Ovary (tissue), 9 donors: ENCODE data around the gene SLC12A2. TPM values are rescaled to one million over a fixed set of nuclear protein-coding genes. Genes with fewer than 3 reads are reported as not detected.
A peak's percentile ranks its signal among the peaks of the same experiment; 100 is the strongest.

Experiments
- DNase-seq, 5 donors: peaks; one replicate each; pipeline ENCODE4 v3.0.0-alpha.2; 2019 to 2020
- H3K27ac ChIP-seq, 2 donors: fragments of 200-600 bp; one replicate each; pipeline versions ENCODE4 v1.5.1 to v1.8.0; 2019 to 2022
- H3K27me3 ChIP-seq: fragments of 200-600 bp; one replicate; pipeline ENCODE4 v1.8.0; 2022
- H3K36me3 ChIP-seq: fragments of 200-600 bp; sonication (generic); one replicate; pipeline ENCODE4 v1.5.1; 2019
- H3K4me1 ChIP-seq: one replicate; pipeline ENCODE4 v1.8.1; 2013; ENCODE audit warnings: mild to moderate bottlenecking, moderate library complexity; ENCODE audit not compliant: insufficient read depth
- H3K4me3 ChIP-seq: fragments of 200-600 bp; sonication (generic); one replicate; pipeline ENCODE4 v1.5.1; 2017
- H3K9me3 ChIP-seq, 2 donors: fragments of 200-600 bp in 1 of 2; sonication (generic) in 1 of 2; one replicate each; pipeline versions ENCODE4 v1.5.1 to v1.8.1; 2013 to 2019; ENCODE audit warnings: mild to moderate bottlenecking in 1 of 2, moderate library complexity in 1 of 2
- CTCF ChIP-seq, 3 donors: fragments of 450-650 bp in 2 of 3; fragments of 200-600 bp in 1 of 3; IDR thresholded peaks; one replicate each; pipeline versions ENCODE4 v1.5.1 to v1.8.0; 2016 to 2022; ENCODE audit warnings: antibody characterized with exemption in 3 of 3, mild to moderate bottlenecking in 1 of 3
- EP300 ChIP-seq: sonication (generic); formaldehyde crosslinking; IDR thresholded peaks from one replicate; pipeline ENCODE4 v1.6.1; 2017; ENCODE audit warnings: antibody characterized with exemption
- POLR2A ChIP-seq: fragments of 450-650 bp; IDR thresholded peaks from one replicate; pipeline ENCODE4 v1.6.1; 2017; ENCODE audit warnings: antibody characterized with exemption, mild to moderate bottlenecking, moderate library complexity
- WGBS, 3 donors: extraction: QIAGEN DNeasy Blood & Tissue Kit in 1 of 3; methylation state at CpG; one replicate each; pipeline versions ENCODE4 v1.1.5 to v1.1.7; 2013 to 2017; 5-methylcytosine and 5-hydroxymethylcytosine counted together
- intact Hi-C, 4 donors: fragments of 100-400 bp; cut with DNase I; formaldehyde crosslinking; loops; one replicate each; pipeline versions ENCODE4 v1.11.0 to v1.15.1; 2022 to 2023
- polyA plus RNA-seq, 2 donors: library from polyadenylated mRNA; stranded (reverse); fragments of 200-250 nt in 1 of 2; fragments of 350-450 nt in 1 of 2; fragmentation: Illumina TruSeq in 1 of 2; extraction: RNeasy Lipid Tissue Mini Kit (QIAGEN cat#74804) in 1 of 2; gene quantifications; one replicate each; pipeline ENCODE4 v1.2.3, GENCODE V29; 2013 to 2014
- total RNA-seq, 7 donors: library from RNA; depleted of rRNA in 2 of 7; stranded (reverse); fragments of >200 nt in 2 of 7; fragmentation: NEBNext Ultra II Directional in 3 of 7; extraction: Animal tissue kit (Norgen Biotek cat#: 25700) in 3 of 7; gene quantifications; one replicate each; pipeline versions ENCODE4 v1.1.0 to v1.2.4, GENCODE V29; 2016 to 2023
- donor health status: DM: no; HTN: no; CAD: no; lungs with moderate emphysema.
- donor health status: DM: no; HTN: no; CAD: no.
- donor health status: Bipolar disorder and iron deficiency.
- donor health status: DM: yes; HTN: yes; CAD: no.
- donor health status: DM: no; HTN: no; CAD: no.
- donor health status: DM: yes; HTN: yes; CAD: no.

The SLC12A2 gene
- total and polyA plus RNA-seq, 9 donors, result 7.0 to 31.6 (median 20.5) TPM

DNA sequence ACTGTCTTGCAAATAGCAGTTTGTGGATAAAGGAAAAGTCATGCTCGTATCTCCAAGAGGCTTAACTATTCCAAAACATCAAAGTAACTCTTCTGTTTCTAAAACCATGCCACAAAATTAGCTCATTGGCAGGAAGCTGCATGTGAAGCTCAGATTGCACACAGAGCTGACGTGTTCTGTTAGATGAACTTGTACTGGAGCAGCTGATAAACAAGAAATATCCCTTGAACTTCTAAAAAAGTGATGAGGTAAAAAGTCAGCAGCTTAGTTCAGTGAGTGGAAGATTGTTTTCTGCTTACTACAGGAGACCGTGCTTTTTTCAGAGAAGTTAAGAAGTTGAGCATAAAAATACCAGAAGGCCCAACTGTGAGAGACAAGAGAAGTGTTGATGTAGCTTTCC lies 113.2 kb downstream of the SLC12A2 start:
- peak in 2 of 5 donors; percentile 28 to 31 for DNase-seq
- WGBS, 3 donors, result 12 to 29% (median 12%) methylated on average over 3 of the region's 3 CpGs
- TF ChIP-seq CTCF (IDR thresholded peaks at IDR 0.05) (no peak), POLR2A (no peak), EP300 (no peak)
- Histone ChIP-seq H3K4me1 (peaks cover 7% of the 10 kb centered on the region), H3K27me3 (no peaks in the 10 kb centered on the region), H3K36me3 (no peaks in the 10 kb centered on the region), H3K4me3 (no peak overlapping the region), H3K9me3 (no peaks in the 10 kb centered on the region), H3K27ac (peak overlapping the region; percentile 34 to 73)
- intact Hi-C loops, result loop anchor here in 2 of 4 donors (5.0 to 10.0 kb wide), 2 partner anchors 112 to 634 kb away; partner anchors contain the start of gene SLC12A2 (in 1 of the 2)

GRCh38 chr5:128197896-128198522 lies 114.4 kb downstream of the SLC12A2 start:
- no peak for DNase-seq

DNA sequence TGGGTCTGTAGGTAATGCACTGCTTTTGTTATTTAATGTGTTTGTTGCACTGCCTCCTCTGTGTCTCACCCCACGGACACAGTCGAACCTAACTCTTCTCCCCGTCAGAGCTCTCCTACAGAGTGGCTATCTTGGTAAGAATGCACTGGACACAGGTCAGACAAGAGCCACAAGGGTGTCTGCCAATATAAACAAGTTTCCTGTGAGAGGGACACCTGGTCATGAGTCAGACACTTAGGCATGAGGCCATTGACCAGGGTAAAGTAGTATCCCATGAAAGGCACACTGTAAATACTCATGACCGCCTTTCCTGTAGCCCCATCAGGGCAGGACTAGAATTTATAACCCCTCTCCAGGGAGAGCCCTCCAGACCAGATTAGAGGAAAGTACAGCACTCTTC lies 115.5 kb downstream of the SLC12A2 start:
- intact Hi-C loops, result loop anchor here in 2 of 4 donors (5.0 to 10.0 kb wide), 2 partner anchors 114 to 637 kb away; partner anchors contain the start of gene SLC12A2 (in 1 of the 2)
- Histone ChIP-seq H3K27ac (no peak overlapping the region), H3K4me1 (peaks cover 7% of the 10 kb centered on the region), H3K9me3 (no peaks in the 10 kb centered on the region), H3K4me3 (no peak overlapping the region), H3K27me3 (no peaks in the 10 kb centered on the region), H3K36me3 (no peaks in the 10 kb centered on the region)
- TF ChIP-seq CTCF (IDR thresholded peaks at IDR 0.05), result no peak
- TF ChIP-seq EP300, result no peak
- TF ChIP-seq POLR2A, result no peak
- no peak for DNase-seq
- 60 to 73% (median 61%) methylated on average over 4 of the region's 4 CpGs for WGBS, 3 donors

More at GRCh38 chr5:128197896-128198522, 114.4 kb downstream of the SLC12A2 start:
- TF ChIP-seq CTCF (IDR thresholded peaks at IDR 0.05) (no peak), POLR2A (no peak), EP300 (no peak)
- peaks cover 7% of the 10 kb centered on the region for H3K4me1 ChIP-seq
- H3K36me3 ChIP-seq, result no peaks in the 10 kb centered on the region
- intact Hi-C loops, result loop anchor here in 2 of 4 donors (5.0 to 10.0 kb wide), 2 partner anchors 113 to 636 kb away; partner anchors contain the start of gene SLC12A2 (in 1 of the 2)
- H3K27me3 ChIP-seq, result no peaks in the 10 kb centered on the region
- WGBS, 3 donors, result 90 to 96% (median 95%) methylated on average over 4 of the region's 4 CpGs
- H3K27ac ChIP-seq, result peak overlapping the region; percentile 34 to 73
- no peak overlapping the region for H3K4me3 ChIP-seq
- no peaks in the 10 kb centered on the region for H3K9me3 ChIP-seq

GRCh38 chr5:128199611-128200010 lies 116.0 kb downstream of the SLC12A2 start:
- intact Hi-C loops, result loop anchor here (5.0 to 10.0 kb wide), 5 partner anchors 115 to 637 kb away; partner anchors contain the start of gene SLC12A2 (in 1 of the 4)
- Histone ChIP-seq H3K4me3 (no peak overlapping the region), H3K27me3 (no peaks in the 10 kb centered on the region), H3K4me1 (peaks cover 7% of the 10 kb centered on the region), H3K27ac (no peak overlapping the region), H3K9me3 (no peaks in the 10 kb centered on the region), H3K36me3 (no peaks in the 10 kb centered on the region)
- TF ChIP-seq EP300 (no peak), CTCF (IDR thresholded peaks at IDR 0.05) (no peak), POLR2A (no peak)
- DNase-seq, result no peak
